ENCODE results near the gene MZT2B.
"Not testable (repeated sequence)": the region's sequence is repeated elsewhere in the genome, so short reads cannot be mapped to it uniquely, and the experiment has no call there.

Gene MZT2B

DNA sequence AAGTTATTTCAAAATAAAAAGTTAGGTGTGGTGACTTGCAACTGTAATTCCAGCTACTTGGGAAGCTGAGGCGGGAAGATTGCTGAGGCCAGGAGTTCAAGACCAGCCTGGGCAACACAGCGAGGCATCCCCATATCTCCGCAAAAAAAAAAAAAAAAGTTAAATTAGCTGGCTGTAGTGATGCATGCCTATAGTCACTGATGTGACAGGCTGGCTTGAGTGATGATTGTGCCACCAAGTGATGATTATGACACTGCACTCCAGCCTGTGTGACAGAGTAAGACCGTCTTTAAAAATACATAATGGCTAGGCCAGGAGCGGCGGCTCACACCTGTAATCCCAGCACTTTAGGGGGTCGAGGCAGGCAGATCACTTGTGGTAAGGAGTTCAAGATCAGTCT, 12.2 kb upstream of the MZT2B start:
- no peak for DNase-seq

DNA sequence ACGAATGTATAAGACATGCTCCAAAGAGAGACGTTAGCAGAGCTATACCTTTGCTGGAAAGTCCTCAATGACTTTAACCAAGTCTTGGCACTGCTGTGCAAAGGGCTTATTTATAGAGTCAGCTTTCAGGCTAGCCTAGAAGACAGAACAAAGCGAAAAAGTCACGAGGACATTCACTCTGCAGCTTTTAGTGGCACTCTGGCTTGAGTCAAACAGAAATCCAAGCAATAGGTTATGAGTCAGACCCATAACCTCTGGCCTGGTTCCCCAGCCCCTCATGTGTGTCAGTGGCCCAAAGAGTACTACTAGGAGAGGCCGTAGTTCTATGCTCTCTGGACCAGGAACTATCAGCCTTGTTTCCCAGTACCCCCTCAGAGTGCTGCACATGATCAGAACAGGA, 7.2 kb upstream of the MZT2B start:
- DNase-seq, result not testable (repeated sequence)

- DNase-seq, result not testable (repeated sequence)
Observed at GRCh38 chr2:130180404-130181324, 1.4 kb upstream of the MZT2B start.

GRCh38 chr2:130181325-130181879, 660 bp upstream of the MZT2B start, which contains the start of gene SMPD4:
Gene SMPD4, minus strand, starts transcription at chr2:130181602. Its CDS starts 5,010 bp downstream, at chr2:130176592.
- DNase-seq, result peak; percentile 60 to 98 (median 91)

- DNase-seq, result peak in 2 of 56 donors; percentile 27 to 28
Observed at GRCh38 chr2:130182826-130183511, 907 bp downstream of the MZT2B start.

DNA sequence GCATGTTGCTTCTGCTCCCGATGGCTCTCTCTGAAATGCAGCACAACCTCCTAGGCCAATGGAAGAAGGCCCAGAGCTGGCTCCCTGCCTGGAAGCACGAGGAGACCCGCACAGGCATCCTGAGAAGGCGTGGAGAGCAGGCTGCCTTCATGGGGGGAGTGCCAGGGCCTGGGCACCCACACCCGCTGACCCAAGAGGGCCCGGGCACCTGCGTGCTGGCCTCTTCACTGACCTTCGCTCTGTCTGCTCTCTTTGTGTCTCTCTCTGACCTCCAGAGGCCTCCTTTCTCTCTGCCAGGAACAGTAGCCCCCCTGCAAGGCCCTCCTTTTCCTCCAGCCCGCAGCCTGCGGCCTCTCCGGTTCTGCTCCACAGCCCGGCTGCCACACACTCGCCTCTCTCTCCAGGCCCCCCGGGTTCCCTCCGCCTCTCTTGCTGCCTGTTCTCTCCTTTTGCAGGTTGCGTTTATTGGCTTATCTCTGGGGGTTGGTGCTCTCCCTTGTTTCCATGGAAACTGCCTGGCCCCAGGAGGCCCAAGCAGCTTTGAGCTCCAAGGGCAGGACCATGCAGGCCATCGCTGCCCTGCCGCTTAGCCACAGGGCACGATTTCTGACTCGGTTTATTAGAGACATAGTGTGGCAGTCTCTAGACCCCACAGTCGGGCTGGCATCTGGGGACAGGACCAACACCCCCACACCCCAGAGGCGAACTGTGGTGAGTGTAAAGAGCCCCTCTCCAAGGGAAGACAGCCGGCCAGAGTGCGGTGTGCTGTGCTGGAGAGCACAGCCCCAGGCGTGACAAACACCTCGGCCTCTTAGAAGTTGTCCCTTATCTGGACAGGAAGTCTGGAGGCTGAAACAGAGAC, 1.7 kb downstream of the MZT2B start:
- peak in 32 of 56 donors; percentile 8 to 58 (median 32) for DNase-seq

DNA sequence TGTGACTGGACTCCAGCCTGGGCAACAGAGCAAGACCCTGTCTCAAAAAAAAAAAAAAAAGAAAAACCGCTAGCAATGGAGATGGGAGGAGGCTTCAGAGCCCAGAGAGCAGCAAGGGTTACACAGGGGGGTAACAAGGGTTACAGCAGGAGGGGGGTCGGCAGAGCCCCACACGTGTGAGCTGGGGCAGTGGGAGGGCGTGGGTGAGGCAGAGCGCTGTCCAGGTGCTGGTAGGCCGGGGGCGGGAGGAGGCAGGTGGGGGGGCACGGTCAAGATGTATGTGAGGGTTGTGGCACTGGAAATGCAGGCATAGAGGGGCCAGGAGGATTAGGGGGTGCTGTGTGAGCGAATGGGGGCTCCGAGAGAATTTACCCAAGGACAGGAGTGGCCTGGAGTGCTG, 3.4 kb downstream of the MZT2B start:
- no peak for DNase-seq

- DNase-seq, result no peak
Observed at GRCh38 chr2:130185896-130186295, 3.8 kb downstream of the MZT2B start.

GRCh38 chr2:130186391-130186790, 4.3 kb downstream of the MZT2B start:
- DNase-seq, result no peak

DNA sequence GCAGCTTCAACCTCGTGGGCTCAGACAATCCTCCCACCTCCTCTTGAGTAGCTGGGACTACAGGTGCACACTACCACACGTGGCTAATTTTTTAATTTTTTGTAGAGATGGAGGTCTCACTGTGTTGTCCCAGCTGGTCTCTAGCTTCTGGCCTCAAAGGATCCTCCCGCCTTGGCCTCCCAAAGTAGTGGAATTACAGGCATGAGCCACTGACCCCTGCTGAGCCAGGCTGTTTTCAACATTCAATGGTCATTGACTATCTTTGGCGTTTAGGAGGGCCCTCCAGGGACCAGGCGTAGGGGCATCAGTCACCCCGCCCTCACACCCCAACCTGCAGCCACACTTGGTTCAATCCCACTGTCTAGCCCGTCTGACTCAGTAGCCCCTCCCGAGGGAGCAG, 5.2 kb downstream of the MZT2B start:
- no peak for DNase-seq

DNA sequence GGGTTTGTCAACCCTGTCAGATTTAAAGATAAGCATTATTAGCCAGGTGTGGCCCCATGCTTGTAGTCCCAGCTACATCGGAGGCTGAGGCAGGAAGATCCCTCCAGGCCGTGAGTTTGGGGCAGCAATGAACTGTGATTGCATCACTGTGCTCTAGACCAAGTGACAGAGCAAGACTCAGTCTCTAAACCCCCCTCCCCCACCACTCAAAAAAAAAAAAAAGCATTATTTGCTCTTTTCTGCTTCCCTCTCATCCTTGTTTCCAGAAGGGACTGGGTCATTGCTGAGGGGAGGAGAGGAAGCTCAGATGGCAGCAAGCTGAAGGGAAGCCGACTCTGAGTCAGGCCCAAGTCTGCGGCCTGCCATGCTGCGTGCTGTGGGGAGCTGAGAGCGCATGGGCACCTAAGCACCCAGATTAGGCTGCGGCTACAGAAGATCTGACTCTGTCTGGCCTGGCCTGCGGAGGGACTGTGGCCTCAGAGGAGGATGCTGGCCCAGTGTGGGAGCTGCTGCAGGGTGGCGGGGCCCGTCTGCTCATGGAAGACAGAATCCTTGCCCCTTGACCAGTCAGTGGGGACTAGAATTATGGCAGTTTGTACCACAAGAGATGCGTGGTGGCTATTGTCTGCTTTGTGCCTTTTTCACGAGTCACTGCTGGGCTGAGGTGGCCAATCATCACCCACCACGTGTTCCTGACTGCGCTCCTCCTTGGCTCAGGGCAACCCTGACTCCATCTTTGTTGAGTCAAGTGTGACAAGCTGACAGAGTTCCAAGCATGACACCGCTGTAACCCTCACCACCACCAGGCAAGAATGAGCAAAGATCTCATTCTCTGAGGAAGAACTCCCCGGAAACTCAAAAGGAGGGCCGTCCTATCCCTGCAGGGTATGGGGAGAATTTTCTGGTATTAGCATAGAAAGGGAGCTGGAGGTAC, 6.1 kb downstream of the MZT2B start:
- DNase-seq, result not testable (repeated sequence)

GRCh38 chr2:130188958-130189357, 6.9 kb downstream of the MZT2B start:
- not testable (repeated sequence) for DNase-seq

- DNase-seq, result no peak
Observed at GRCh38 chr2:130190237-130190636, 8.2 kb downstream of the MZT2B start.

DNA sequence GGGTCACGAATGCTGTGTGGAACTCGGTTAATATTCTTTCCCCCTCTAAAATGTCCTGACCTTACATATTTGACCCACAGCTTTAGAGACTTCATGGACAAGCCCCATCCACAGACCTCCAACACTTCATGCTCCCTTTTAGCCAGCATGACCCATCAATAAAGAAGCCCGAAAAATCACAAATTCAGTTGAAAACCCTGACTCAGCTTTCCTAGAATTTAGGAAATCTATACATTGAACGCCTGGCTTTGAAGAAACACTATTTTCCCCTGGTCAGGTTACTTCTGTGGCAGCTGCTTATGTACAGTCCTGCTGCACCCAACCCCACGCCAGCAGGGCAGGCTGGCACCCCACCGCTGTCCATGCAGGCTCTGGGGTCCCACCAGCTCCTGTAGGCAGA, 9.3 kb downstream of the MZT2B start:
- not testable (repeated sequence) for DNase-seq

DNA sequence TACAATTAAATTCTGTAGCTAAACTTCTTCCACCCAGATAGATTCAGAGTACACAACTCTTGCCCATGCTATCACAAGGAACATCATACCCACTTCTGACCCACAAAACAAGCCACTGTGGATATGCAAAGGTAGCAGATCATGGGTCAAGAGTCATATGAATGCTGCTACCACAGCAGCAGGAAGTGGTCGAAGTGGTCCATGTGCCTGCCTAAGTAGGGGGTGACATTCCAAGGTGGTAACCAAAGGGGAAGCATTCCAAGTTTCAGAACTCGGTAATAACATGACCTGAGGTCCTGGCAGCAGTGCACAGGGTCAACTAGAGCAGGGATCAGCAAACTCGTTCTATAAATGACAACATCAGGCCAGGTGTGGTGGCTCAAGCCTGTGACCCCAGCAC, 10.4 kb downstream of the MZT2B start:
- not testable (repeated sequence) for DNase-seq

- not testable (repeated sequence) for DNase-seq
Observed at GRCh38 chr2:130193824-130194223, 11.8 kb downstream of the MZT2B start.

- not testable (repeated sequence) for DNase-seq
Observed at GRCh38 chr2:130195089-130195635, 13.1 kb downstream of the MZT2B start.

- not testable (repeated sequence) for DNase-seq
Observed at GRCh38 chr2:130196052-130196451, 14.0 kb downstream of the MZT2B start.

GRCh38 chr2:130198343-130198742, 16.3 kb downstream of the MZT2B start, which contains the start of gene TUBA3E:
Gene TUBA3E, minus strand, starts transcription at chr2:130198439. Its CDS starts 79 bp downstream, at chr2:130198360.
- no peak for DNase-seq
